Hypothalamus (tissue), 51 donors: ENCODE data around the gene STK10.

Experiments
- DNase-seq, 51 donors: peaks; one replicate each; lab custom pipeline; 2025; lab: John Stamatoyannopoulos, UW

STK10 gene

DNA sequence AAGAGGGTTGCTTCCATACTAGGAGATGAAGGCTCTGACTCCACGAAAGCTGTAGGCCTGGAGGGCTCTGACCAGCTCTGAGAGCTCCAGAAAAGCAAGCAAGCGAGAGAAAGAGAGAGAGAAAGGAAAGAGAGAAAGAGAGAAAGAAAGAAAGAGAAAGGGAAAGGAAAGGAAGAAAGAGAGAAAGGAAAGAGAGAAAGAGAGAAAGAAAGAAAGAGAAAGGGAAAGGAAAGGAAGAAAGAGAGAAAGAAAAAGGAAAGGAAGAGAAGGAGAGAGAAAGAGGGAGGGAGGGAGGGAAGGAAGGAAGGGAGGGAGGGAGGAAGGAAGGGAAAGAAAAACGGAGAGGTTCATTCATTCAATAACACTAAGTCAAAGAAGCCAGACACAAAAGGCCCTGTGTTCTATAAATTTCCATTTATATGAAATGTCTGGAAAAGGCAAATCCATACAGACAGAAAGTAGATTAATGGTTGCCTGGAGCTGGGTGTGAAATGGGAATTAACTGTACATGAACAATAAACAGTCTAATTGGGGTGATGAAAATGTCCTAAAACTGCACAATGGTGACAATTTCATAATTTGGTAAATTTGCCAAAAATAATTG, 1.8 kb upstream of the STK10 start:
- no peak for DNase-seq

DNA sequence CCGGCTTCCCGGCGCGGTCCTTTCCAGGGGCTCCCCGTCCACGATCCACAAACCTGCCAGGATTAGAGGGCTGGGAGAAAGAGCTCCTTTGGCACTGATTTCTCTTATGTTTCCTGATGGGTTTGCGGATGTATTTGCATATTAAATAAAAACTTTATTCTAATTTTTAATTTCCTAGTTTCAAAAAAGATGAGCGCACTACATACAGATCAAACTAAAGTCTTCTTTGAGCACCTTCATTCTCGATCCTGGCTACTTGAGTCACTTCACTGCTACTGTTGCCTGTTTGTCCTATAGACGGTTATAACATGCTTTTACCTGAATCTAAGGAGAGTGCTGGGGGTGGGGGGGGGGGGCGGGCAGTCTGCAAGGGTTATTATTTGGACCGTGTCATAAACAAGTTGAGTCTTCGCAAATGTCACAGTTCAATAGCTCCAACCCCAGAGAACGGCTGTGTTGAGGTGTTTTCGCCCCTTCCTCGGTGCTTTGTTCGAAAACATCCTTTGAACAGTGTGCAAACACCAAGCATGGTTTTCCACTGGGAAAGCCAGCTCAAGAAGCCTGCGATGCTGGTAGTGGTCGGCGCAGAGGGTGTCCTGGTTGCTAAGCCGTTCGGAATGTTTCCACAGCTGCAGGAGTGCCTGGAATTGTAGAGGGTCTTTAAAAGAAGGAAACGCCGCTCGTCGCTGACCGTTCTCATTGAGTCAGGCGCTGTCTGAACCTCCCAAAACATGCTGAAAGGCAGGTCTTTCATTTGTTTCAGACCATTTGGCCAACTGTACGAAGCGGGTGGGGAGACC, 1.1 kb upstream of the STK10 start:
- no peak for DNase-seq

DNA sequence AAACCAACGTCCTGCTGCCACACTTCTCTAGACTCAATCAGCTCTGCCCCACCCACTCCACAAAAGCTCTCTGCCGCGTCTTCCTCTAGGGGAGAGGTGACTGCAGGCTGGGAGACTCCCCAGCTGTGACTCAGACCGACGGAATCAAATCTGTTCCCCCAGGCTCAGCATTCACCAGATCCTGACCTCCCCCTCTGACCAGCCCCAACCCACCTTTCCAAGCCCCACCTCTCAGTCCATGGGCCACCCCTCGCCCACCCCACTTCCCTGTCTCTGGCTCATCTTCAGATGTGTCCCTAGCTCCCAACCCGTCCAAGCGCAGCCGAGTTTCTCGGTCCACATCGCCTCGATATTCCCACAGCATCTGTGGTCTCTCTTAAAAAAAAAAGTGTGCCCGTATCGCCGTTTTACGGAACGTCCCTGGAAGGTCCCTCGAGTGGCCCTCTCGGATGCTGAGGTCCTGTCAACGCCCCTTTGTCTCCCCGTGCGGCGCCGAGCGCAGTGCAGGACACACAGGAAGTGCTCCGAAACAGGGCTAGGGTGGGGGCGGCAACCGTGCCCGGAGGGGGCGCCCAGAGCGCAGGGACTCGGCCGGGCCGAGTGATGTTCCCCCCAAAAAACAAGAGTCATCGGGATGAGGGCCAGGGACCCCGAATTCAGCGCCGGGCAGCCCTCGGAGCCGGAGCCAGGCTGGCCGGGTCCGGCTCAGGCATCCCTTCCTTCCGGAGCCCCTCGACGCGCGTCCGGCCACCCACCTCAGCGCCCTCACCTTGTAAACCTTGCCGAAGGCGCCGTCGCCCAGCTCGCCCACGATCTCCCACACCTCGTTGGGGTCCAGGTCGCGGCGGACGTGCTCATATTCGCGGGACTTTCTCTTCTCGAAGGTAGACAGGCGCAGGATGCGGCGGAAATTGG, 649 bp downstream of the STK10 start:
- peak in 11 of 51 donors; percentile 14 to 61 (median 33) for DNase-seq

DNA sequence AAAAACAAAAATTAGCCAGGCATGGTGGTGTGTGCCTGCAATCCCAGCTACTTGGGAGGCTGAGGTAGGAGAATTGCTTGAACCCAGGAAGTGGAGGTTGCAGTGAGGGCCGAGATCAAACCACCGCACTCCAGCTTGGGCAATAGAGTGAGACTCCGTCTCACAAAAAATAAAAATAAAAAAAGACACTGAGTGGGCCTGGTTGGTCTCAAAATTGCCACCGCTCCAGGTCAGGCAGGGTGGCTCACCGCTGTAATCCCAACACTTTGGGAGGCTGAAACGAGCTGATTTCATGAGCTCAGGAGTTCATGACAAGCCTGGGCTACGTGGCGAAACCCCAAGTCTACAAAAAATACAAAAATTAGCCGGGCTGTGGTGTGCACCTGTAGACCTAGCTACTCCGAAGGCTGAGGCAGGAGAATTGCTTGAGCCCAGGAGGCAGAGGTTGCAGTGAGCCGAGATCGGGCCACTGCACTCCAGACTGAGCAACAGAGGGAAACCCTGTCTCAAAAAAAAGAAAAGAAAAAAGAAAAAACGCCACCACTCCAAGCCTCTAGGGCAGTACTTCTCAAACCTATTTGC, 1.8 kb downstream of the STK10 start:
- no peak for DNase-seq

DNA sequence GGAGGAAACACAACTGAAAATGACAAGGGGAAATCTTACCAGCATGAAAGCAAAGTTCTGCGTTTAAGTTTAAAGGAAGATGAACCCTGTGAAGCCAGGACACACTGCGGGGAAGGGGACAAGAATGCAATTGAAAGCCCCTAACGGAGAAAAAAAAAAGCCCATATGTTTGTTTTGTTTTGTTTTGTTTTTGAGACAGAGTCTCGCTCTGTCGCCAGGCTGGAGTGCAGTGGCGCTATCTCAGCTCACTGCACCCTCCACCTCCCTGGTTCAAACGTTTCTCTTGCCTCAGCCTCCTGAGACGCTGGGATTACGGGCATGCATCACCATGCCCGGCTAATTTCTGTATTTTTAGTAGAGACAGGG, 2.9 kb downstream of the STK10 start:
- no peak for DNase-seq

DNA sequence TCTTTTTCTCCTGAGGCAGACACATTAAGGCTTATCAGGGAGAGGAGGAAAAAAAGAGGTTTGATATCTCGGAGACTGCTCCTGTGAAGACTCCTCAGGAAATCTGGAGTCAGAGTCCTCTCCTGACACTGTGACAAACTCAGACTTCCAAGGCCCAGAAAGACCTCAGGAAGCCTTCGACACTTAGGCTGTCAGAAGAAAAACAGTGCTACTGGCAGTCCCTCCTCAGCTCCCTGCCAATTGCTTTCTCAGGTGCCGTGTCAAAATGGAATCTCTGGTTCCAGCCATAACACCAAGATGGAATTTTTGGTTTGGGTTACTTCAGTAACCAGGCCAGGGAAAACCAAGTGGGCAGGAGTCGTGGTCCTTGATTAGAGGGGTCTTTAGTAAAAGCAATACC, 4.1 kb downstream of the STK10 start:
- no peak for DNase-seq

DNA sequence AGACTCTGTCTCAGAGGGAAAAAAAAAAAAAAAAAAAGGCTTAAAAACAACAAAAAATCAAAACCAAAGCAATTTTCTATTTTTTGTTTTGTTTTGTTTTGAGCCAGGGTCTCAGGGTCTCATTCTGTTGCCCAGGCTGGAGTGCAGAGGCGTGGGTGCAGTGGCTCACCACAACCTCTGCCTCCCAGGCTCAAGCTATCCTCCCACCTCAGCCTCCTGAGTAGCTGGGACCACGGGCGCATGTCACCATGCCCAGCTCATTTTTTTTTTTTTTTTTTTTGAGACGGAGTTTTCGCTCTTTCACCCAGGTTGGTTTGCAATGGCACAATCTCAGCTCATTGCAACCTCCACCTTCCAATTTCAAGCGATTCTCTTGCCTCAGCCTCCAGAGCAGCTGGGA, 5.7 kb downstream of the STK10 start:
- DNase-seq: no peak

DNA sequence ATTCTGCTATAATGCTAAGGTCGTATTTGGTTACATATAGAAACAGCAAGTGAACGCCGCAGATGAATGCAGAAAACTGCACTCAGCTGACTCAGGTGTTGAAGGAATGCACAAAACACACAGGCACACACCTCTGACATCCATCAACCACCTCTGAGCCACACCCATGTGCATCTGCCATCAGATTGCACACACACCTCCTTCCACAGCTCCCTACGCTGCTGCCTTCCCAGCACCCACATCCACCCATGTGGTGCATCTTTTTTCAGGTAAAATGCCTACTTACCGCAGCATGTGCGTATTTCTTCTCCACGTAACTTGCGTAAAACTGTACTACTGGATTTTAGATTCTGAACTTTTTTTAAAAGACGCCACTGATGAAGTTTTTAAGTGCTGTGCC, 7.1 kb downstream of the STK10 start:
- DNase-seq: no peak

DNA sequence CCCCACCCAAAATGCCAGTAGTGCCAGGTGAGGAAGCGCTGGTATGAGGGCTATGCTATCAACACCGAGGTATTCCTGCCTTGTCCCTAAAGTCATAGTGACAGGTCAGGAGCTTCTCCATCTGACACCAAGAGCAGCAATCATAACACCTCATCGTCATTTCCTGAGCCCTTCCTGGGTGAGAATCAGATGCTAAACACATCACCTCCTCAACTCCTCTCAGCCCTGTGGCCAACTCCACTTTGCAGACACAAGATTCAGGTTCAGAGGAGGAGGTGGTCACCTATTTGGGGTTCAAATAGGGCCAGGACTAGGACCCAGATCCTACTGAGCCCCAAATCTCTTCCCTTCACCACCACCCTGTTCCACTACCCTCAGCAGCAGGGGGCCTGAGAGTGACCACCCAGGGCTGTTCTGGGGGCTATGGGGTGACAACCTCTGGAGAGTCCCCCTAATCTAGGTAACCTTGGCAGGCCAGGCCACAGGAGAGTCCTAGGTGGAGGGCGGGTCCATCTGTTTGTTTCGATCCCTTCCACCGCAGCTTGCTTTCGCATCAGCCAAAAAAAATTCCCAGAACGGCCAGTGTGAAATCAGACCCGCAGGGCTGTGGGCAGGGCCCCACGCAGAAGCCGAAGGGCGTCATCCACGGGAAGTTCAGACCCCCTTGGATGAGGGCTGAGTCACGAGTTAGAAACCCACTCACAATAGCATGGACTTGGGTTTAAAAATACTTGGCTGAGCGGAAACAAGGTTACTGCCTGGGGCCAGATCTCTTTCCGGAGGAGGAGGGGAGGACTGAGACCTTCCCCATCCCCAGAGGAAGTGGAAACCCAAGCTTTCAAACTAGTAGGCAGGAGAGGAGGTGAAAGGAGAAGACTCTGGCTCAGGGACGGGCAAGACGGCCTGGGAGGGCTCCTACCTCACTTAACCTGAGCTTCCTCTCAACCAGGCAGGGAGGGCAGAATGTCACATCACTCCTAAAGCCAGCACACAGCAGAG, 8.7 kb downstream of the STK10 start:
- DNase-seq: peak in 4 of 51 donors; percentile 10 to 18 (median 15)

DNA sequence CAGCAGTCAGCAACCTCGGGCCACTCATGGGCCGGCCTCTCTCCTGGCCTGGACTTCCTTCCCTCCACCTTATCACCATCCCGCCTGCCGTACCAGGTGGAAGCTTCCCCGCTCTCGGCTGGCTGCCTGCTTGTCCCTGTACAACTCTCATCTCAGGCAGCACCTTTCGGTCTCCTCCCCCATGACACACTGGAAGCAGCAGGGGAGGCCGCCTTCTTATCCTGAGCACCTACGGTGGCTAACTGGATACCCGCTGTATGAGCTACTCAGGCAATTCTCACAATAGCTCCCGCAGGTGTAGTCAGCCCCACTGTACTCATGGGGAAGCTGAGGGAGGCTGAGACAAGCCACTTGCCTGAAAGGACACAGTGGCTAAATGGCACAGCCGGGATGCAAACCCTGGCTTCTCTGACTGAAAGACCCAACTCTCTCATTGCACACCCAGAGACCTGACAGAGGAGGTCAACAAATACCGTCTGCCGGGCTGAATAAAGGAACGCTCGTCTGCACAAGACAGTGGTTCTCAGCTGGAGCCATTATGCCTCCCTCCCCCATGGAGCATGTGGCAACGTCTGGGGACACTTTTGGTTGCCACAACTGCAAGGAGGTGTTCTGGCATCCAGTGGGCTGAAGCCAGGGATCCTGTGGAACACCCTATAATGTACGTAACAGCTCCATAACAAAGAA, 9.6 kb downstream of the STK10 start:
- DNase-seq: no peak

DNA sequence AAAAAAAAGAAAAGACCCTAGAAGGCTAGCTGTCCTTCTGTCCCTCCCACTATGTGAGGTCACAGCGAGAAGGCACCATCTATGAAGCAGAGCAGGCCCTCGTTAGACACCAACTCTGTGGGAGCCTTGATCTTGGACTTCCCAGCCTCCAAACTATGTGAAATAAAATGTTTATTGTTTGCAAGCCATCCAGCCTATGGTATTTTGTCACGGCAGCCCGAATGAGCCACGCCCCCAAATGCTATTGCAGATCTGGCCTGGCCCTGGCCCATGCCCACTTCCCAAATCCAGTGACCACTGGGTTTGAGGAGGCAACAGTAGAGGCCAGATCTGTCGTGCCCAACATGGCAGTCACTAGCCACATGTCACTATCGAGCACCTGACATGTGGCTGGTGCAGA, 10.8 kb downstream of the STK10 start:
- no peak for DNase-seq

DNA sequence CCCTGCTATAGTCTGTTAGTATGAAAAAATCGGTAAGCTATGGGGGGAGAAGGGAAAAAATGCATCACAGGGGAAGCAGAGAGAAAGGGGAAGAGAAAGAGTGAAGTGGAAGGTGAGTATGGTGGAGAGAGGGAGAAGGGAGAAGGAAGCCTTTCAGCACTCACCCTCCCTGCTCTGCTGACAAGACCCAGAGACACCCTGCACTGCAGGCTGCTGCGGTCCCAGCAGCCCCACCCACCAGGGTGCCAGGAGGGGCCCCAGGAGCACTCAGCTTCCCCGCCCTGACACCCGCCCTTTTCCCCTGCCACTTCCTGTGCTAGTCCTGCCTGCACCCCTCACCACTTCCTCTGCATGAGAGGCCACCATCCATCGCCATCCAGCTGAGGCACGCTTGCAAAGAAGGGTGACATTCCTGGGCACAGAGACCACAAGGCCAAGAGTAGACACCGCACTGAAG, 12.7 kb downstream of the STK10 start:
- DNase-seq: peak in 11 of 51 donors; percentile 8 to 37 (median 18)

DNA sequence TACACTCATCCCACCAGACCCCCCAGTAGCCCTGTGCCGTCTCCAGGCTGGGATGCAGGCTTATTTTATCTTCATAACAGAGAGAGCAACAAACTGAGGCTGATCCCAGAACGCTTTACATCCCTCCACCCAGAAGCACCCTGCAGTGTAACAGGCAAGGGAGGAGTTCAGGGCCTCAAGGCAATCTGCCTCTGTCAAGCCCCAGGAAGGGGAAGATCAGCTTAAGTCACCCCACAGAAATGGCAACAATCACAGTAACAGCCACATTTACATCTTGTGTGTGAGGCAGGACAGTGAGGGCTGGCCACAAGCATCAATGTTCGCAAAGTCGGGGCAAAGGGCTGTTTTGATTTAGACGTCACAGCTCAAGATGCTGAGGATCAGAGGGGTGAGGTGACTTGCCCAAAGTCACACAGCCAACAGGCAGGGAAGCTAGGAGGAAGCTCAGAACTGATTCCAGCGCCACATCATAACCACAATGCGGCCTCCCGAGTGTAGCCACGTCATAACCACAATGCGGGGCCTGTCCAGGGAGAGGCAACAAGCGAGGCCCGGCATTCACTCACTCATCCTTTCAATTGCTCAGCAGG, 14.4 kb downstream of the STK10 start:
- DNase-seq: no peak

DNA sequence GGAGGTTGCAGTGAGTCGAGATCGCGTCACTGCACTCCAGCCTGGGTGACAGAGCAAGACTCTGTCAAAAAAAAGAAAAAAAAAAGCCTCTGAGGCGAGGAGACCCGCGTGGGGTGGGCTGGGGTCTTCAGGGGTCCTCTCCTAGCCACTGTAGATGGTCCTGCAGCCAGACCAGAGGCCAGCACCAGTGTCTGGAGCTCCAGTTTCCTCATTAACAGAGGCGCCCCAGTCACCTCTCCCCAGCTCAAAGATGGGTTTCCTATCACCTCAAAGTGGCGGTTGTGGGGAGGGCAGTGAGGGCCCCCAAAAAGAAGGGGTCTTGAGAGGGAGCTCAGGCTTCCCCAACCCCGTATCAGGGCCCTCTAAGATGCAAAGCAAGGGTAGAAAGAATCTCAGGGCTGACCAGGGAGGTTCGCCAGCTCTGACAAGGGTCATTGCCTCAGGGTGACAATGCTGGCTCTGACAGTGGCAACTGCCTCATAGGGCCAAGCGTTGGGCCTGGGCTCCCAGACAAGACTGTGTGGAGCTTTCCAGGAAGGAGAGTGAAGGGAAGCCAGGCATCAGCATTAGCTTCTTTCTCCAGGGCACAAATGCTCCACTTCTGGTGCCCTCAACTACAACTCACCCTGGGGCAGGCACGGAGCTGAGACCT, 15.0 kb downstream of the STK10 start:
- peak in 34 of 51 donors; percentile 11 to 84 (median 53) for DNase-seq

DNA sequence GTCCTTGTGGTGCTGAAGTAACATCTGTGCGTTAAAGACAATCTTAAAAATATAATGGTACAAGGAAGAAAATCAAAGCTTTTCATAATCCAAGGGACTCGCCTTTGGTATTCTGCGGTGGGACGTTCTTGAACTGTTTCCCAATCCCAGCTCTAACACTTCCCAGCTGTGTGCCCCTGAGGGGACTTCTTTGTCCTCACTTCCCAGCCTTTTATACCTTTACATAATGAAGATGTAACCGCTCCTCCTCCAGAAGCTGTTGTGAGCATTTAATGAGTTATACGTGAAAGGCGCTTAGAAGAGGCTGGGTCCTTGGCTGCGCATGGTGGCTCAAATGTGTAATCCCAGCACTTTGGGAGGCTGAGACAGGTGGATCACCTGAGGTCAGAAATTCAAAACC, 16.9 kb downstream of the STK10 start:
- no peak for DNase-seq

DNA sequence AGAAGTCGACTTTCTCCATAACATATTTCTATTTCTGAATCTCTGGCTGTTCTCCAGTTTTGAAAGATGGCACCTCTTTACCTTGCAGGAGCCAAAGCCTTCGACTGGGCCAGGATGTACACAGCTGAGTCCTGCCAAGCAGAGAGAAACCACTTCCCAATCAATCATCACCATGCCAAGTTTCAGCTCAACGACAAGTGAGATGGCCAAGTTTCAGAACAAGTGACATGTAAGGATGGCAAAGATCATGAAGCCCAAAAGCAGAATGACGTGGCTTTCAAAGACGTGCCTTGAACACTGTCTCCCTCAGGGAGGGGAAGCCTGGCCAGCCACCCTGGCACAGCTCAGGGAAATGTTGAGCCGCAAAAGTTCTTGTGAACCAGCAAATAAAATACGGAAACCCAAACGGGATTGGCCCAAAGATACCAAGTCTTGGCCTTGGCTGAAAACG, 17.7 kb downstream of the STK10 start:
- DNase-seq: no peak

DNA sequence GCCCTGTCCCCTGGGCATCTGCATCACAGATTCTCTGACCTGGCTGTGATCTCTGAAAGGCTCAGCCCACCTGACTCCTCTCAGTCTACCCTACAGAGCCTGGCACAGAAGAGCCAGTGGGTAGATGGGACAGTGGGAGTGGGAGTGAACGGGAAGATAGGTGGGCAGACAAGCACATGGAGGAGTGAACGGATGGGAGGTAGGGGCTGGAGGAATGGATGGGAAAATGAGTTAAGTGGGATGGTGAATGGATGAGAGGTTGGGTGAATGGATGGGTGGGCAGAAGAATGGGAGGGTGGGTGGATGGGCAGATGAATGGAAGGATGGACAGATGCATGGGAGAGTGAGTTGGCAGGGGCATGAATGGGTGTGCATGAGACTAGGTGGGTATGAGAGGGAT, 18.8 kb downstream of the STK10 start:
- no peak for DNase-seq

DNA sequence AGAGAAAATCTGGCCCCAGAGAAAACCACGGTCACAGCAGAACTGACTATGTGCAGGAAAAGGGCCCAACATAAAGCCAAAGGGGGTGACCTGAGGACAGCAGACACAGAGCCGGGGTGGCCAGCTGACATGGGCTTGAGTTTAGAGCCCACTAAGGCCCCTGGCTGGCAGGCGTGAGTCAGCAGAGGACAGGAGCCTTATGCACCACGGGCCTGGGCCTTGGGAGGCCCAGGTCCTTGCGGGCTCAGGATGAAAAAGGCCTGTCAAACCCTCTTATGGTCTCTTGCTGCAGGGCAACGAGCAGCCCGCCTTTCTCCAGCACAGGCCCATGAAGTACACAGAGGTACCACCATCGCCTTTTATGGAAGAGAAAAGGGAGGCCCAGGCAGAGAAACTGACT, 19.7 kb downstream of the STK10 start:
- no peak for DNase-seq
